Activated B cell treated with CpG ODN at 0.5 μM for 24 hours (primary cell): Measurements from ENCODE around the gene BTF3L4. TPM values are rescaled to one million over a fixed set of nuclear protein-coding genes. Genes with fewer than 3 reads are reported as not detected.

Experiments
- ATAC-seq: fragments of 200-7000 bp; cut with Tn5 transposase; one replicate; pipeline ENCODE4 v1.10.0; 2021; ENCODE audit warnings: low read depth, mild to moderate bottlenecking, moderate library complexity
- CTCF ChIA-PET: fragments of 350-600 bp; sonication (Branson Sonifier 250); formaldehyde crosslinking; loops from one replicate; lab custom pipeline; 2021; ENCODE audit warnings: antibody characterized with exemption; lab: Charles Lee
- POLR2A ChIA-PET: fragments of 350-600 bp; sonication (Branson Sonifier 250); formaldehyde crosslinking; loops from one replicate; lab custom pipeline; 2021; ENCODE audit warnings: antibody characterized with exemption; lab: Charles Lee
- DNase-seq: peaks from one replicate; pipeline ENCODE4 v3.0.0; 2022
- H3K27ac Mint-ChIP-seq: one replicate; pipeline ENCODE4 v1.8.0; 2020; ENCODE audit warnings: mixed read lengths
- H3K27me3 Mint-ChIP-seq: one replicate; pipeline ENCODE4 v1.8.0; 2021; ENCODE audit warnings: mixed read lengths
- H3K36me3 Mint-ChIP-seq: one replicate; pipeline ENCODE4 v1.8.0; 2021; ENCODE audit warnings: low read depth, mixed read lengths
- H3K4me1 Mint-ChIP-seq: one replicate; pipeline ENCODE4 v1.8.0; 2021; ENCODE audit warnings: mixed read lengths
- H3K4me3 Mint-ChIP-seq: one replicate; pipeline ENCODE4 v1.8.0; 2020; ENCODE audit warnings: mild to moderate bottlenecking, mixed read lengths
- H3K9me3 Mint-ChIP-seq: one replicate; pipeline ENCODE4 v1.8.0; 2020; ENCODE audit warnings: mixed read lengths
- intact Hi-C: fragments of 100-400 bp; cut with micrococcal nuclease; formaldehyde crosslinking; loops from one replicate; pipeline ENCODE4 v1.15.1; 2024
- total RNA-seq: library from RNA; stranded (reverse); gene quantifications from 2 replicates; pipeline ENCODE4 v1.2.3, GENCODE V29; 2022
- TF ChIP-seq, protein P1 (sequence below): fragments of 200-600 bp; IDR thresholded peaks from one replicate; pipeline ENCODE4 v1.8.0; 2022; ENCODE audit warnings: antibody characterized with exemption, mild to moderate bottlenecking

The BTF3L4 gene
- total RNA-seq, 1 donor from 2014 or later = 36.2 TPM

DNA sequence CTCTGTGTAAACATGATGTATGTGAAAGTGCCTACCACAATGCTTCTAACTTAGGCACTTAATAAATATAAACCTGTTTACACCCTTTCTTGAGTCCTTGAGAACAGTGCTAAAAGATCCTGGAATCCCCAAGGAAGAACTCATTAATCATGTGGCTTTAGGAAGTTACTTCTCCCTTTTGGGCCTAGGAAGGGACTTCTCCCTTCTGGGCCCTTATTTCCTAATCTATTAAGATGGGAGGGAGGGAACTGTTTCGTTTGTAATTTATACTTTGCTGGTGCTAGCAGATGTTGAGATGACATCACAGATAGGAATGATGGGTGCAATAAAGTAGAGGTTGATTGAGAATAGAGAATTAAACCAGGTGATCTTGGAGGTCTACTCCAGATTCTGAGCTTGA lies 1.2 kb downstream of the BTF3L4 start:
- Mint-ChIP-seq H3K9me3 (no peaks in the 10 kb centered on the region), H3K4me1 (peaks cover 48% of the 10 kb centered on the region), H3K36me3 (peaks cover 56% of the 10 kb centered on the region), H3K4me3 (peak overlapping the region; percentile 100), H3K27ac (peak overlapping the region; percentile 98), H3K27me3 (no peaks in the 10 kb centered on the region)
- CTCF ChIA-PET = no interaction called here
- ATAC-seq (no peak), DNase-seq (no peak)
- intact Hi-C loops = loop anchor here (5.0 to 10.0 kb wide), 8 partner anchors 498 to 1998 kb away; partner anchors contain the start of genes CPT2, CZIB, FAF1 and IFT25
- POLR2A ChIA-PET = interaction anchor here (0.6 to 5.2 kb wide), 4 partner anchors 23 to 575 kb away, joined by 3 to 63 read pairs (median 4); partner anchors contain the start of genes KTI12, ORC1 and PRPF38A
- TF ChIP-seq, protein P1, sequence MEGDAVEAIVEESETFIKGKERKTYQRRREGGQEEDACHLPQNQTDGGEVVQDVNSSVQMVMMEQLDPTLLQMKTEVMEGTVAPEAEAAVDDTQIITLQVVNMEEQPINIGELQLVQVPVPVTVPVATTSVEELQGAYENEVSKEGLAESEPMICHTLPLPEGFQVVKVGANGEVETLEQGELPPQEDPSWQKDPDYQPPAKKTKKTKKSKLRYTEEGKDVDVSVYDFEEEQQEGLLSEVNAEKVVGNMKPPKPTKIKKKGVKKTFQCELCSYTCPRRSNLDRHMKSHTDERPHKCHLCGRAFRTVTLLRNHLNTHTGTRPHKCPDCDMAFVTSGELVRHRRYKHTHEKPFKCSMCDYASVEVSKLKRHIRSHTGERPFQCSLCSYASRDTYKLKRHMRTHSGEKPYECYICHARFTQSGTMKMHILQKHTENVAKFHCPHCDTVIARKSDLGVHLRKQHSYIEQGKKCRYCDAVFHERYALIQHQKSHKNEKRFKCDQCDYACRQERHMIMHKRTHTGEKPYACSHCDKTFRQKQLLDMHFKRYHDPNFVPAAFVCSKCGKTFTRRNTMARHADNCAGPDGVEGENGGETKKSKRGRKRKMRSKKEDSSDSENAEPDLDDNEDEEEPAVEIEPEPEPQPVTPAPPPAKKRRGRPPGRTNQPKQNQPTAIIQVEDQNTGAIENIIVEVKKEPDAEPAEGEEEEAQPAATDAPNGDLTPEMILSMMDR = no peak

DNA sequence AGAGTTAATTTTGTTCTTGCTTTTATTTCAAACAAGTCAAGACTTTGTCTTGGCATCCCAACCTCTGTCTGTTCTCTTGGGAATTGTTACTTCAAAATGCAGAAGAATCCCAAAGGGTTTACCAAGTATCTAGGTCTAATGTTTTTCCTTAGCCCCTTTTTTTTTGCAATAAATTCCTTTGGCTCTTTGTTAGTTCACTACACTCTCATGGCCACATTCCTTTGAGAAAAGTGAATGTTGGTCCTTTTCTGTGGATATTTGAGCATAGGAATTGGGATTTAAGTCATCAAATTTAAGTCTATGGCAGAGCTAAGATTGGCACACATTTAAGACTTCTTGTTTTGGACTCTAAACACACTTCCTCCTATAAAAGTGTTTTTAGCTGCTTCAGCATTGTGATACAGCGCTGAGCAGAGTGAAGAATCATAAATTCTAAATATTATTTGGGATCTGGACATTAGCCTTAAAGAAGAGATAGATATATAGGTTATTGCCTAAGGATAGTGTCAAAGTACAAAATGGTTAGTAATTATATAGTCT lies 1.9 kb downstream of the BTF3L4 start:
- H3K4me1 Mint-ChIP-seq = peaks cover 42% of the 10 kb centered on the region
- ATAC-seq (no peak), DNase-seq (no peak)
- H3K9me3 Mint-ChIP-seq = no peaks in the 10 kb centered on the region
- TF ChIP-seq, protein P1 = no peak
- POLR2A ChIA-PET = interaction anchor here (5.2 kb wide), 1 partner anchor 24 kb away, joined by 63 read pairs; the partner anchor contains the start of gene KTI12
- peak overlapping the region; percentile 100 for H3K4me3 Mint-ChIP-seq
- CTCF ChIA-PET = no interaction called here
- no peaks in the 10 kb centered on the region for H3K27me3 Mint-ChIP-seq
- peak overlapping the region; percentile 98 for H3K27ac Mint-ChIP-seq
- H3K36me3 Mint-ChIP-seq = peaks cover 56% of the 10 kb centered on the region
- intact Hi-C loops = loop anchor here (5.0 to 10.0 kb wide), 8 partner anchors 497 to 1997 kb away; partner anchors contain the start of genes CPT2, CZIB, FAF1 and IFT25

DNA sequence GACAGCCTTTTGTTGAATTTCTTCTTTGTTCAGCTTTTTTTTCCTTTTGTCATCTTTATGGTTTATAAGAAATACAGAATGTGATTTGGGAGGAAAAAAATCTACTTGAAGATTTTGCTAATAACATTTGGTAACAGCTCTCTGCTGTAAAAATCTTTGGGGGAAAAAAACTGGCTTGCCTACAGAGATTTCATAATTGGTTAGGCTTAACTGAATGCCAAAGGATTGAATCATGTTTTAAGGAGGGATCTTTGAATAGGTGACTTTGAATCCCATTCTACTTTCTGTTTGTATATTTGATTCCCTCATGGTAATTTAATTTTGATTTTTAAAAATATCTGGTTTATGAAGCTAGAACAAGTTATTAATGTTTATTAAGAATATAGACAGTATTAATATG lies 3.2 kb downstream of the BTF3L4 start:
- Mint-ChIP-seq H3K27me3 (no peaks in the 10 kb centered on the region), H3K4me3 (no peak overlapping the region), H3K9me3 (no peaks in the 10 kb centered on the region), H3K36me3 (peaks cover 67% of the 10 kb centered on the region), H3K27ac (no peak overlapping the region), H3K4me1 (peaks cover 37% of the 10 kb centered on the region)
- DNase-seq = no peak
- intact Hi-C loops = loop anchor here (5.0 to 10.0 kb wide), 8 partner anchors 495 to 1995 kb away; partner anchors contain the start of genes CPT2, CZIB, FAF1 and IFT25
- no peak for ATAC-seq
- POLR2A ChIA-PET = no interaction called here
- TF ChIP-seq, protein P1 = no peak
- CTCF ChIA-PET = no interaction called here

DNA sequence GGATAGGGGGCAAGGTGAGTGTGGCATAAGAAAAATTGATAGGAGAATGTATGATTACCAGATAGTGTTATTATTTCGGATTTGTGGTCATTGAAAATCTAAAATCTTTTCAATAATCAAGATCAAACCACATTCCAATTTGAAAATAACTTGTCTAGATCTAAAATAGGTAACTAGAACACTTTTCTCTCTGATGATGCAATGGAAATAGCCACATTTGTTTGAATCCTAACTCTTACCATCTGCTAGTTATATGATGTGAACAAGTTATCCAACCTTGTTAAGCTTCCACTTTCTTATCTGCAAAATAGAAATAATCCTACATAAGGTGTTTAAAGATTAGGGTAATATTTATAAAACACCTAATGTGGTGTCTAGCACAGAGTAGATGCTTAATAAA lies 3.8 kb downstream of the BTF3L4 start:
- intact Hi-C loops = loop anchor here (5.0 to 10.0 kb wide), 8 partner anchors 495 to 1995 kb away; partner anchors contain the start of genes CPT2, CZIB, FAF1 and IFT25
- no peak overlapping the region for H3K4me3 Mint-ChIP-seq
- no peak for DNase-seq
- H3K4me1 Mint-ChIP-seq = peaks cover 31% of the 10 kb centered on the region
- ChIA-PET CTCF (no interaction called here), POLR2A (interaction anchor here (1.3 kb wide), 1 partner anchor 27 kb away, joined by 3 read pairs; no protein-coding TSS in a partner anchor)
- ATAC-seq = no peak
- TF ChIP-seq, protein P1 = no peak
- no peaks in the 10 kb centered on the region for H3K27me3 Mint-ChIP-seq
- peaks cover 67% of the 10 kb centered on the region for H3K36me3 Mint-ChIP-seq
- no peak overlapping the region for H3K27ac Mint-ChIP-seq
- no peaks in the 10 kb centered on the region for H3K9me3 Mint-ChIP-seq

DNA sequence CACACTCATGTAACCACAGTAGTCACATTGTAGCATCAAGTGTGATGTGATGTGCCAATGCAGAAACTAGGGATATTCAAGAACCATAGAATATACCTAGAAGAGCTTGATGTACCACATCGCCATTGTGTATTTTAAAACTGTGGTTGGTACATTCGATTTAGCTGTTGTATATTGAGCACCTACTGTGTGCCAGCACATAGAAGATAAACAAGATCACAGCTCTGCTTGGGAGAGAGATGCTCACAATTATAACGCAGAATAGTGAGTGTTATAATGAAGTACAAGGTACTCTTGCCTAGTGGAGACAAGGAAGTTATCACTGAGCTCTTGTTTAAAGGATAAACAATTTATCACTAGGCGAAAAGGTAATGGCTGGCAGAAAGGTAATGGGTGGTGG lies 4.7 kb downstream of the BTF3L4 start:
- POLR2A ChIA-PET = interaction anchor here (0.5 to 1.3 kb wide), 4 partner anchors 28 to 1144 kb away, joined by 3 to 10 read pairs (median 6); no protein-coding TSS in a partner anchor
- H3K4me1 Mint-ChIP-seq = peaks cover 30% of the 10 kb centered on the region
- TF ChIP-seq, protein P1 = no peak
- no peaks in the 10 kb centered on the region for H3K27me3 Mint-ChIP-seq
- intact Hi-C loops = no loop called here
- ATAC-seq = no peak
- H3K4me3 Mint-ChIP-seq = no peak overlapping the region
- DNase-seq = no peak
- H3K27ac Mint-ChIP-seq = no peak overlapping the region
- H3K9me3 Mint-ChIP-seq = no peaks in the 10 kb centered on the region
- CTCF ChIA-PET = no interaction called here
- H3K36me3 Mint-ChIP-seq = peaks cover 63% of the 10 kb centered on the region
